Measurements from ENCODE around the gene KATNBL1.

The KATNBL1 gene

DNA sequence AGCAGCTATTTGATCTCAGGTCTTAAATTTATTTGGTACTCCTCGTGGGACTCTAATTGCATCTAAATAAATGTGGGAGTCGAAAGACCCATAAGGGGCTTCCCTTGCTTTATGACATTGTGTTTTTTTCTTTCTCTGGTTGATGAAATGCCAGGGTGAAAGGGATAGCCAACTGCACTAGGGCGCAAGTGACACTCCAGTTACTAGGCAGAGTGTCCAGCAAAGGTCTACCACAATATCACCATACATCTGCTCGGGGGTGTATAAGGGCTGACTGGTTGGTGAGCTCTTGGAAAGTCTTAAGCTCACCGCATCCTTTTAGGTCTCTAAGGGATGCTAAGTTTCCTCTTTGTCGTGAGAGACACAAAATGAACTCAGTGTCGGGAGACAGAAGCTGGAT is 54.0 kb downstream of the KATNBL1 start:
- H3K27ac ChIP-seq = no peak overlapping the region

DNA sequence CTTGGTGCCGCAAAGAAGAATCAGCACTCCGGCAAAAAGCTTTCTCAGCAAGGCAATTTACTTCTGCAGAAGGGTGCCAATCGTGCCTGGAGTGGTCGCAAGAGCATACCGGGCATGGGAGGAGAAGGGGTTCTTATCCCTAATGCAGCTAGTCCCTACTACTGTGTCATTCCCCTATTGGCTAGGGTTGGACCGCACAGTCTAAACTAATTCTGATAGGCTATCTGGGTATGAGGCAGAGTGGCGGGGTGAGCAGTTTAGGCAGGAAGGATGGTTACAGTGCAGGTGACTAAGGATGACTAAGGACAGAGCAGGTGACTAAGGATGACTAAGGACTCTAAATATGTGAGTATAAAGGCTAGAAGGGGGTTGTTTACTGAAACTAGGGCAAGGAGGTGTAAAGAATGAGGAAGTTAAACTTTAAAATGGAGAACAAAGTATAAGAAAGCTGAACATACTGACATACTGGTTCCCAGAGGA is 55.1 kb downstream of the KATNBL1 start:
- H3K27ac ChIP-seq = no peak overlapping the region

More for the DNA sequence above, 54.0 kb downstream of the KATNBL1 start:
- TF ChIP-seq, protein P1, sequence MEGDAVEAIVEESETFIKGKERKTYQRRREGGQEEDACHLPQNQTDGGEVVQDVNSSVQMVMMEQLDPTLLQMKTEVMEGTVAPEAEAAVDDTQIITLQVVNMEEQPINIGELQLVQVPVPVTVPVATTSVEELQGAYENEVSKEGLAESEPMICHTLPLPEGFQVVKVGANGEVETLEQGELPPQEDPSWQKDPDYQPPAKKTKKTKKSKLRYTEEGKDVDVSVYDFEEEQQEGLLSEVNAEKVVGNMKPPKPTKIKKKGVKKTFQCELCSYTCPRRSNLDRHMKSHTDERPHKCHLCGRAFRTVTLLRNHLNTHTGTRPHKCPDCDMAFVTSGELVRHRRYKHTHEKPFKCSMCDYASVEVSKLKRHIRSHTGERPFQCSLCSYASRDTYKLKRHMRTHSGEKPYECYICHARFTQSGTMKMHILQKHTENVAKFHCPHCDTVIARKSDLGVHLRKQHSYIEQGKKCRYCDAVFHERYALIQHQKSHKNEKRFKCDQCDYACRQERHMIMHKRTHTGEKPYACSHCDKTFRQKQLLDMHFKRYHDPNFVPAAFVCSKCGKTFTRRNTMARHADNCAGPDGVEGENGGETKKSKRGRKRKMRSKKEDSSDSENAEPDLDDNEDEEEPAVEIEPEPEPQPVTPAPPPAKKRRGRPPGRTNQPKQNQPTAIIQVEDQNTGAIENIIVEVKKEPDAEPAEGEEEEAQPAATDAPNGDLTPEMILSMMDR (conservative IDR thresholded peaks at IDR 0.05) = no peak
- TF ChIP-seq ZFX (IDR thresholded peaks at IDR 0.05) = no peak

DNA sequence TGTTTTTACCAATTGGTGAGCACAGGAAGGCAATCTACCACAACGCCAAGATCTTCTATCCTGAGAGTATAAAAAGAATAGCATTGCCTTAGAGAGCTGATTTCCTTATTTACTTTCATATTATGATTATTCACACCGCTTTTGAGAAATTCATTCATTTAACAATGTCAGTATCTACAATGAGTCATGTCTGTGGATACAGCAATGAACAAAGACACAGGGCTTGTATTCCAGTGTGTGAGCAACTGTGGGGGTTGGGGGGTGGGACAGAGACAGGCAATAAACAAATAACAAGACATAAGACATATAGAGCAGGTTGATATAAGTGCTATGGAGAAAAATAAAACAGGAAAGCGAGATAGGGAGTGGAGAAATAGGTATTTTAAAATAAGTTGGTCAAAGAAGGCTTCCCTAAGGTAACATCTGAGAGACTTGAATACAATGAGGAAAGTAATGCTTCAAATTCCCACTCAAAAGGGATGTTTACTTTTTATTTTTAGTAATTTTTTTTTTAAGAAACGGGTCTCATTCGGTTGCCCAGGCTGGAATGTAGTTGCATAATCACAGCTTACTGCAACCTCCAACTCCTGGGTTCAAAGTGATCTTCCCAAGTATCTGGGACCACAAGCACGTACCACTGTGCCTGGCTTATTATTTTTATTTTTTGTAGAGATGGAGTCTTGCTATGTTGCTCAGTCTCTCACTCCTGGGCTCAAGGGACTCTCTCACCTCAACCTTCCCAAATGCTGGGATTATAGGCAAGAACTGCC is 62.3 kb downstream of the KATNBL1 start:
- H3K27ac ChIP-seq = no peak overlapping the region
- TF ChIP-seq, protein P1 (conservative IDR thresholded peaks at IDR 0.05) = no peak
- no peak for TF ChIP-seq ZFX (IDR thresholded peaks at IDR 0.05)

More for the DNA sequence above, 55.1 kb downstream of the KATNBL1 start:
- TF ChIP-seq, protein P1 (conservative IDR thresholded peaks at IDR 0.05) = no peak
- TF ChIP-seq ZFX (IDR thresholded peaks at IDR 0.05) = no peak

DNA sequence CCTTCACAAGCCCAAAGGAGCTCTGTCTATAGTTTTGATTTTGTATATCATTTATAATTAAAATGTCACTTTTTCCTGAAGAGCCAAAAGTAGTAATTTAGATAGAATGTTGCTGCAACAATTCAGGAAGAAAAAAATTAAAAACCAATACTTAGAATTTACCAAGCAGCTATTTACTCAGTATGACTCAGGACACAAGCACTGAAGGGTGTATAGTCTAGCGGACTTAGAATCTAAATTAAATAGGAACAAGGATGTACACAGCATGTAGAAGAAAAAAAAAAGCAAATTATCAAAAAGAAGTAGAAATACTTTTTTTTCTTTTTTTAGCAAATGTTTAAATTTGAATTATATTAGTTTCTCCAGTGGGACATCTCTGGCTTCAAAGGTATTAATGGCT is 76.4 kb downstream of the KATNBL1 start:
- no peak overlapping the region for H3K27ac ChIP-seq
- TF ChIP-seq ZFX (IDR thresholded peaks at IDR 0.05) = no peak
- TF ChIP-seq, protein P1 (conservative IDR thresholded peaks at IDR 0.05) = no peak

DNA sequence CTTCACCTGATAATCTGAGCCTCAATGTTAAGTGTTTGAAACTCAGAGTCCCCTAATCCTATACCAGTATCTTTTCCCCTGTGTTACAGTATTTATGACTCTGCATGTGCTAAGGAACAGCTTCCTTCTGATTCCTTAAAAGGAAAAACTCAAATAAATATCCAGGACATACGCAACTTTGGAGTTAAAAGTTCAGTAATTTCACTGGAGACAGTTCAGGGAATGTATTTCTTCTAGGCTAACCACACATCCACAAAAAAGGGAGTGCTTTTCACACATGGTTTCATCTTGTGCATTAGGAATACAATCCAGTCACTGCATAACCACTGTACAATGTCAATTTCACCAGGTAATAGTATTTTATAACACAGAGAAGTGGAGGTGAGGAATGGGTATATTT is 77.0 kb downstream of the KATNBL1 start:
- TF ChIP-seq, protein P1 (conservative IDR thresholded peaks at IDR 0.05) = no peak
- no peak for TF ChIP-seq ZFX (IDR thresholded peaks at IDR 0.05)
- no peak overlapping the region for H3K27ac ChIP-seq

DNA sequence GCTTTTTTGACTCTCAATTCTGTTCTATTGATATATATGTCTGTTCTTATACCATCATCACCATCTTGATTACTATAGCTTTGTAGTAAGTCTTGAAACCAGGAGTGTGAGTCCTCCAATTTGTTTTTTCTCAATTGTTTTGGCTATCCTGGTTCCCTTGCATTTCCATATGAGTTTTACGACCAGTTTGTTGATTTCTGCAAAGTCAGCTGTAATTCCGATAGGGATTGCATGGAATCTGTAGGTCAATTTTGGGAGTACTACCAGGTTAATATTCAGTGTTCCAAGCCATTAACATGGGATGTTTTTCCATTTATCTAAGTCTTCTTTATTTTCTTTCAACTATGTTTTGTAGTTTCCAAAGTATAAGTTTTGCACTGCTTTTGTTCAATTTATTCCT is 81.0 kb downstream of the KATNBL1 start:
- TF ChIP-seq, protein P1 (conservative IDR thresholded peaks at IDR 0.05) = no peak
- no peak for TF ChIP-seq ZFX (IDR thresholded peaks at IDR 0.05)
- H3K27ac ChIP-seq = no peak overlapping the region

DNA sequence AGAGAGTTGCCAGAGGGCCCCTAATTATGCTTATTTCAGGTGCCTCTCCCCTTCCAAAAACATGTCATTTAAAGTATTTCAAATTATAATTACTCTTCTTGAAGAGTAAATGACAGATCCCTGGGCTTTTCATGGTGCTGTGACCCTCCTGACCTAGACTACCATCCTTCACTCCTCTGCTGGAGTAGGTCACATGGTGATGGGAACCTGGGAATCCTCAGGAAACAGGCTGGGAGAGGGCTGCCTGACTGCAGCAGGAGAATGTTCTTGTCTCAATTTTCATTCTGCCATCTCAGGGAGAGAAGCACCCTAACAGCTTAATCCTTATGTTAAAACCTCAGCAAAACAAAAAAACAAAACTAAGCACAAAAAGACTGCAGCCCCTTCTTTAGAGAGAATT is 83.4 kb downstream of the KATNBL1 start:
- no peak for TF ChIP-seq ZFX (IDR thresholded peaks at IDR 0.05)
- TF ChIP-seq, protein P1 (conservative IDR thresholded peaks at IDR 0.05) = no peak
- H3K27ac ChIP-seq = no peak overlapping the region

Measured in C4-2B (cell line).